HCT116 (cell line): ENCODE results near the gene ZNF319. TPM values are rescaled to one million over a fixed set of nuclear protein-coding genes. Genes with fewer than 3 reads are reported as not detected.

Experiments used
- ATAC-seq: fragments of 200-7000 bp; cut with Tn5 transposase; 2 replicates; pipeline ENCODE4 v1.9.1; 2020; ENCODE audit warnings: mild to moderate bottlenecking, moderate library complexity
- BruUV-seq: library from RNA; stranded (reverse); fragments of 400-500 nt; replicated peaks from 2 replicates; lab custom pipeline; 2021; lab: Mats Ljungman, UMichigan
- CTCF ChIA-PET: fragments of 300-600 bp; sonication (Branson Sonifier 250); formaldehyde crosslinking; loops from one replicate; lab custom pipeline; 2021; ENCODE audit warnings: antibody characterized with exemption; lab: Charles Lee
- POLR2A ChIA-PET: fragments of 300-600, 350-600 bp; sonication (Branson Sonifier 250); formaldehyde crosslinking; loops from one replicate; lab custom pipeline; 2021; ENCODE audit warnings: antibody characterized with exemption; lab: Charles Lee
- RAD21 ChIA-PET, 2 experiments: fragments of 300-600 bp; sonication (Branson Sonifier 250); formaldehyde crosslinking; loops; one replicate each; lab custom pipeline; 2023; ENCODE audit warnings: low total read pairs in 2 of 2; ENCODE audit not compliant: uncharacterized antibody in 2 of 2, unreplicated experiment in 2 of 2, low non-redundant PET in 1 of 2; lab: Charles Lee
- DNase-seq: peaks from one replicate; pipeline ENCODE4 v3.0.0-alpha.2; 2010; ENCODE audit warnings: low read depth, low spot score
- H2AFZ ChIP-seq: fragments of 200-600 bp; shearing (Covaris generic), sonication (generic); 2 replicates; pipeline ENCODE4 v1.6.1; 2017; ENCODE audit warnings: low read depth, mixed run types, mixed read lengths, antibody characterized with exemption, low read length; ENCODE audit not compliant: poor library complexity, severe bottlenecking
- H3K27ac ChIP-seq: 2 replicates; pipeline ENCODE4 v1.5.1; 2012; ENCODE audit warnings: low read depth, low read length
- H3K27me3 ChIP-seq: fragments of 200-600 bp; sonication (generic); 2 replicates; pipeline ENCODE4 v1.6.1; 2016; ENCODE audit warnings: mixed run types, low read length, mixed read lengths; ENCODE audit not compliant: insufficient read depth
- H3K36me3 ChIP-seq, 2 experiments: fragments of 200-500 bp in 1 of 2; fragments of 200-600 bp in 1 of 2; sonication (Bioruptor generic) in 1 of 2; sonication (generic) in 1 of 2; 2 replicates each; pipeline versions ENCODE4 v1.5.1 to v1.6.1; 2014 to 2016; ENCODE audit warnings: low read length in 2 of 2, inconsistent platforms in 1 of 2, mixed read lengths in 1 of 2, mixed run types in 1 of 2; ENCODE audit not compliant: insufficient read depth in 2 of 2, control insufficient read depth in 1 of 2
- H3K4me1 ChIP-seq, 2 experiments: fragments of 200-600 bp in 1 of 2; sonication (generic) in 1 of 2; 2 replicates each; pipeline versions ENCODE4 v1.5.1 to v1.6.1; 2012 to 2017; ENCODE audit warnings: low read length in 2 of 2, inconsistent platforms in 1 of 2, mild to moderate bottlenecking in 1 of 2, mixed read lengths in 1 of 2, mixed run types in 1 of 2, moderate library complexity in 1 of 2; ENCODE audit not compliant: insufficient read depth in 2 of 2, control insufficient read depth in 1 of 2
- H3K4me2 ChIP-seq: fragments of 200-600 bp; sonication (generic); 2 replicates; pipeline ENCODE4 v1.6.1; 2017; ENCODE audit warnings: mixed run types, low read length, mixed read lengths
- H3K4me3 ChIP-seq, 2 experiments: fragments of 200-600 bp in 1 of 2; sonication (generic) in 1 of 2; replicated peaks in 1 of 2; 2 replicates each; pipeline ENCODE4 v1.5.1; 2011 to 2016; ENCODE audit warnings: low read length in 2 of 2, control low read depth in 1 of 2, low read depth in 1 of 2, mild to moderate bottlenecking in 1 of 2, mixed read lengths in 1 of 2, mixed run types in 1 of 2
- H3K79me2 ChIP-seq: fragments of 200-600 bp; sonication (generic); 2 replicates; pipeline ENCODE4 v1.6.1; 2017; ENCODE audit warnings: mild to moderate bottlenecking, mixed run types, low read length, moderate library complexity, mixed read lengths; ENCODE audit not compliant: insufficient read depth
- H3K9ac ChIP-seq: fragments of 200-600 bp; sonication (generic); 2 replicates; pipeline ENCODE4 v1.6.1; 2016; ENCODE audit warnings: low read length, mixed read lengths
- H3K9me2 ChIP-seq: fragments of 200-600 bp; sonication (generic), shearing (Covaris generic); 2 replicates; pipeline ENCODE4 v1.6.1; 2017; ENCODE audit warnings: mixed run types, mild to moderate bottlenecking, moderate library complexity; ENCODE audit not compliant: insufficient read depth
- H3K9me3 ChIP-seq, 2 experiments: fragments of 200-500 bp in 1 of 2; fragments of 200-600 bp in 1 of 2; sonication (Bioruptor generic) in 1 of 2; sonication (generic) in 1 of 2; 2 replicates each; pipeline ENCODE4 v1.6.1; 2014 to 2017; ENCODE audit warnings: low read length in 2 of 2, mixed read lengths in 2 of 2, inconsistent platforms in 1 of 2, low read depth in 1 of 2, mild to moderate bottlenecking in 1 of 2, mixed run types in 1 of 2, moderate library complexity in 1 of 2; ENCODE audit not compliant: control insufficient read depth in 1 of 2, insufficient read depth in 1 of 2
- H4K20me1 ChIP-seq: fragments of 200-600 bp; sonication (generic), shearing (Covaris generic); 2 replicates; pipeline ENCODE4 v1.6.1; 2017; ENCODE audit warnings: mixed run types, mild to moderate bottlenecking, moderate library complexity; ENCODE audit not compliant: insufficient read depth
- EGR1 ChIP-seq: IDR thresholded peaks from 2 replicates; pipeline ENCODE4 v1.6.1; 2012; ENCODE audit warnings: low read depth
- FOSL1 ChIP-seq: IDR thresholded peaks from 2 replicates; pipeline ENCODE4 v1.6.1; 2012; ENCODE audit warnings: low read depth
- JUND ChIP-seq: IDR thresholded peaks from 2 replicates; pipeline ENCODE4 v1.6.1; 2012
- POLR2A ChIP-seq: IDR thresholded peaks from 2 replicates; pipeline ENCODE4 v1.7.0; 2011; ENCODE audit warnings: borderline replicate concordance; ENCODE audit not compliant: insufficient read depth, insufficient read length; ENCODE audit errors: extremely low read depth
- SIN3A ChIP-seq: IDR thresholded peaks from 2 replicates; pipeline ENCODE4 v1.6.1; 2012; ENCODE audit warnings: low read depth
- TCF7L2 ChIP-seq: IDR thresholded peaks from 2 replicates; pipeline ENCODE4 v1.7.0; 2011; ENCODE audit warnings: borderline replicate concordance, inconsistent platforms; ENCODE audit not compliant: insufficient read depth, insufficient read length; ENCODE audit errors: extremely low read depth
- intact Hi-C: fragments of 100-400 bp; cut with micrococcal nuclease; formaldehyde crosslinking; loops from 2 replicates; pipeline ENCODE4 v1.10.0; 2022
- total RNA-seq: library from RNA; stranded (reverse); gene quantifications from one replicate; pipeline ENCODE4 v1.2.1, GENCODE V29; 2021; ENCODE audit not compliant: unreplicated experiment
- TF ChIP-seq, protein P1 (sequence below): IDR thresholded peaks from 2 replicates; pipeline ENCODE4 v1.6.1; 2012
- TF ChIP-seq, protein P2 (sequence below): IDR thresholded peaks from 2 replicates; pipeline ENCODE4 v1.6.1; 2012

The ZNF319 gene
- total RNA-seq, 1 experiment from 2014 or later: 7.1 TPM

DNA sequence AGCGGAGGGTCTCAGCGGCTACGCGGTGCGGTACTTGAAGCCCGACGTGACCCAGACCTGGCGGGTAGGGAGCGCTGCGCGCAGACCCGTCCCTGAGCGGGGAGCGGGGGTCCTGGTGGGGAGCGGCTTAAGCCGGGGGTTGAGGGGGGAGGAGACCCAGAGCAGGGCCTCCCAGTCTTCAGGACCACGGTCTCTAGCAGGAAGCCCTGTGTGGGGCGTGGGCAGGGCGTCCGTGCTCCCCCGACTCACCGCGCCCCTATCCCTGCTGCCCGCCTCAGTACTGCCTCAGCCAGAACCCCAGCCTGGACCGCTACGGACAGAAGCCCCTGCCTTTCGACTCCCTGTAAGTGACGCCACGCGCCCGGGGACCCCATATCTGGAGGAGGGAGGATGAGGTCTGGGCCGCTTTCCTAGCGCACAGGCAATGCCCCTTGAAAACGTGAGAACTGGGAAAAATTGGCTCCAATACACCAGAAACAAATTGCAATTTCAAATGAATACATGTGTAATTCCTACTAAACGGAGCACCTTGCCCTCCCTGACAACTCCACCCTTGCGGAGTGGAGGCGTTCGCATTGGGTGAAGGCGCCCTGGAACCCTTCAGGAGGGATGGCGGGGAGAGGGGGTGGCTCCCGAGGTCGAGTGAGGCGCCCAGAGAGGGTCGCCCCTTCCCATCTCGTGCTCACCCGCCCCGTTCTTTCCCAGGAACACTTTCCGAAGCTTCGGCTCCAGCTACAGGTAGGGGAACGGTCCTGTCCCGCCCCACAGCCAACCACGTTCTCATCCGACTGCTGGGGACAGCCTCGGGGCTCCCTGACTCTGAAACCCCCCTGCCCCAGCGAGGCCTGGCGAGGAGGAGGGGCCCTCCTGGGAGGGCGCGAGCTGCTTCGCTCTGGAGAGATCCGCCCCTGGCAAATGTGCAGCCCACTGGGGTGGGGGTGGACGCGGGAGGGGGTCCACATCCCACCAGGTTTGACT lies 15.0 kb downstream of the ZNF319 start:
- Histone ChIP-seq H3K36me3 (no peaks in the 10 kb centered on the region), H3K27ac (no peak overlapping the region), H3K27me3 (no peaks in the 10 kb centered on the region), H3K4me3 (no peak overlapping the region), H3K79me2 (no peaks in the 10 kb centered on the region), H3K4me2 (no peak overlapping the region), H3K9ac (no peak overlapping the region), H2AFZ (no peak overlapping the region), H3K9me3 (no peaks in the 10 kb centered on the region), H3K4me1 (no peaks in the 10 kb centered on the region), H4K20me1 (no peaks in the 10 kb centered on the region), H3K9me2 (no peaks in the 10 kb centered on the region)
- DNase-seq (no peak), ATAC-seq (no peak)
- CTCF ChIA-PET: no interaction called here
- RAD21 ChIA-PET: no interaction called here
- intact Hi-C loops: no loop called here
- BruUV-seq: no TSS peak
- POLR2A ChIA-PET: no interaction called here
- TF ChIP-seq, protein P1, sequence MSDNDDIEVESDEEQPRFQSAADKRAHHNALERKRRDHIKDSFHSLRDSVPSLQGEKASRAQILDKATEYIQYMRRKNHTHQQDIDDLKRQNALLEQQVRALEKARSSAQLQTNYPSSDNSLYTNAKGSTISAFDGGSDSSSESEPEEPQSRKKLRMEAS: no peak
- no peak for TF ChIP-seq FOSL1
- no peak for TF ChIP-seq EGR1
- no peak for TF ChIP-seq TCF7L2
- TF ChIP-seq POLR2A: no peak
- no peak for TF ChIP-seq JUND
- TF ChIP-seq, protein P2, sequence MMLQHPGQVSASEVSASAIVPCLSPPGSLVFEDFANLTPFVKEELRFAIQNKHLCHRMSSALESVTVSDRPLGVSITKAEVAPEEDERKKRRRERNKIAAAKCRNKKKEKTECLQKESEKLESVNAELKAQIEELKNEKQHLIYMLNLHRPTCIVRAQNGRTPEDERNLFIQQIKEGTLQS: no peak
- TF ChIP-seq SIN3A: no peak
- TF ChIP-seq, all 23 proteins: peak for 0
